Fibroblast of gingiva (primary cell): Measurements from ENCODE around the gene LRRC75A.
"Not testable (repeated sequence)": the region's sequence is repeated elsewhere in the genome, so short reads cannot be mapped to it uniquely, and the experiment has no call there.

ENCODE experiments used
- DNase-seq: peaks from one replicate; pipeline ENCODE4 v3.0.0-alpha.2; 2011; ENCODE audit warnings: low read depth

LRRC75A gene

DNA sequence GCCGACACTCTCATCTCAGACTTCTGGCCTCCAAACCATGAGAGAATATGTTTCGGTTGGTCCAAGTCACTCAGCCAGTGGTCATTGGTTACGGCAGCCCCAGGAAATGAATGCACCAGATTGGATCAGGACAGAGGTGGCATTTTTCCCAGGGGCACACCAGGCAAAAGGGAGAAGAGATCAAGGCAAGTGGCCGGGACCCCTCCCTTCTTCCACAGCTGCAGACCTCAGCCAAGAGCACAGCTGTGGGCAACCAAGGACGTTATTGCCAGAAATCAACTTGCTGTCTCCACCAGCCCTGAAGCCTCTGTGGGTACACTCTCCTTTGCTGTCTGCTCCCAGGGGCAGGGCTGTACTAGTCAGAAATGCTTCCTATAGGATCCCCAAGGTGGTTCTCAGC, 20.7 kb downstream of the LRRC75A start:
- DNase-seq: no peak

DNA sequence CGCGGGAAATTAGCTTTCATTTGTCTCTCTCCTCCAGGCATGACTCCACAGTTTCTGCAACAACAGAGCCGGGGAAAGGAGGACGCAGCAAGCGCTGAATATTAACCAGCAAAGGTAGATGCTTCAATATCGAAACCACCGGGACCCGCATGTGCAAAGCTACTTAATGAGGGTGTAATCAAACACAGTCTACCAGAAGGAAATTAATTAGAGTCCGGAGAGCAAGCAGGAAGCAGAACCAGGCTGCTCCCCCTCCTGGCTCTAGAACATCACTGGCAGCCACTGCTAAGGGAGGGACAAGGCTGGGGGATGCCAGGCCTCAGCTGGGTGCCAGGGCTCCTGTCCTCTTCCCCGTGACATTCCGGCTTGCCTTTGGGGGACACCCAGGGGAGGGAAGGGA, 21.7 kb downstream of the LRRC75A start:
- no peak for DNase-seq

GRCh38 chr17:16468428-16468992, 23.5 kb downstream of the LRRC75A start:
- no peak for DNase-seq

GRCh38 chr17:16467886-16468285, 24.1 kb downstream of the LRRC75A start:
- no peak for DNase-seq

DNA sequence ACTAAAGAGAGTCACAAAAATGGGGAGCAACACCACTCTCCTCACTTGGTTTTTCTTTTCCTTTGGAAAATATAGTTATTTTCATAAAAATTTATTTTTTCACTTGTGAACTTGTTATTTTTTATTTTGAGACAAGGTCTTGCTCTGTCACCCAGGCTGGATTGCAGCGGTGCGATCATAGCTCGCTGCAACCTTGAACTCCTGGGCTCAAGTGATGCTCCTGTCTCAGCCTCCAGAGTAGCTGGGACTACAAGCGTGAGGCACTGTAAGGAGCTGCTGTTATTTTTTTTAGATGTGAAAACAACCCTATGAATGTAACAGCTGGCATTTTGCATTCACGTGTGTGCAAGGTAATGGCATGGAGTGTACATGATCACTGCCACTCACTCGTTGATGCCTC, 24.9 kb downstream of the LRRC75A start:
- no peak for DNase-seq

GRCh38 chr17:16466407-16466806, 25.6 kb downstream of the LRRC75A start:
- DNase-seq: no peak

DNA sequence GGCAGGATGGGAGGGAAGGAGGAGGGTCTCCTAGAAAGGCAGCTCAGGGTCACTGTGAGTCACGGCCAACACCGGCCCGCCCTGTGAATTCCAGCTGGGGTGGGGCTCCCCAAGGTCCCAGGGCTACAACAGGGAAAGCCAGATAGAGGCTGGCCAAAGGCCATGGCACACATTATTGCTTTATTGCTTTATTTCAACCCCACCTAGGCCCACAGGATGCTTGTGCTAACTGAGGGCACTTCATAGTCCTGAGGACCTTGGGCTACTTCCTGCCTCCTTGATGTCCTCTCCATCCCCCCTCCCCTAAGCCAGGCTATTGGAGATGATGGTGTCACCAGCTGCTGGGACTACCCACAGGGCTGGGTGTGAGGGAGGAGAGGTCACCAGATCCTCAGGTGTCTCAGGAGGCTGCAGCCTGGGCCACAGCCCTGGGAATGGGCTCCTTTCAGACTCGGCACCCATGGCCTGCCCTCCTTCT, 26.1 kb downstream of the LRRC75A start:
- DNase-seq: no peak

DNA sequence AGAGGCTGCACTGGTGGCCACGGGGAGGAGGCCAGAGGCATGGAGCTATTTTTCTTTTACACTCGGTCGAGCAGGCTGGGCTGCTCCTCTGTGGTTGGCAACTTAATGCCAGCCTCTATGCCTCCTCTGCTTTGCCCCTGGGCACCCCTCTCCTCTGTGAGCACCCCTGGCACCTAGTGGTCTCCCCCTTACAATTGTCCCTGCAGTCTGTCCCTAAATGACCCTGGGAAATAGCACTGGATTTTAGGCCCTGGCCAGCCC, 27.0 kb downstream of the LRRC75A start:
- DNase-seq: no peak

GRCh38 chr17:16464303-16465051, 27.5 kb downstream of the LRRC75A start:
- no peak for DNase-seq

DNA sequence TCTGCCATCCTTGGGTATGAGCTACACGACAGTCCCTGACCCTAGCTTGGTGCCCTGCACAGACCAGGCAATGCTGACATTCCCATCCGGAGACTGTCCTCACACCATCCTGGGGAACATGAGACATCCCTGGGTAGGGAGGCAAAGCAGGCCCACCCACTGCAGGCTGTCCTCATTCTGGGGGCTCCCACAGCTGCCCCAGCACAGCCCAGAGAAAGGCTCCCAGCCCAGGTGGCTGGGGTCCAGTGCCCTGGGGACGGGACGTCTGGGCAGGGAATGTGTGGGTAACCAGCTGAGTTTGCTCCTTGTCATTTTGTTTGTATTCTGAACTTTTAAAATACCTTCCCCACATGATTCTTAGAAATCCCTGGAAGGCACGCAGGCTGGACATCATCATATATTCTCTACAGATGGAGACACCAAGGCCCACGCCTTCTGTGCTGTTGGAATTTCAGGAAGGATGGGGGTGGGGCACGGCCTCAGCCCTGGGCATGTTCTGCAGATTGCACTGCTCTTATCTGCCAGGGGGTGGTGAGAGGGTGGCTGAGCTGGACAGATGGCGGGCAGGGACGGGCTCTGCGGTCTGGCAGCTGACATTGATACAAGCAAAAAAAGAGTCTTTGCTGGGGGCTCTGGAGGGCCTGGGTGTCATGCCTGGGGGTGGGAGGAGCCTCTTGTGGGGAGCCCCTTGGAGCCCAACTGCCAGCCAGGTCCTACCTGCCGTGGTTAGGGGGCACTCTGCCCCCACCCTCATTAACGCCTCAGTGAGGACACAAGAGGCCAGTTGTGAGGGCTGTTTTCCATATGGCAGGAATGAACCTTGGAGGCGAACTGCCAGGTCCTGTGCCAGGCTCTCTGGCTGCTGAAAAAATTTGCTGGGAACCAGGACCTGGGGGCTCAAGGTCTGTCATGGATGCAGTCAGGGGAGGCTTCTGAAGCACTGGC, 28.4 kb downstream of the LRRC75A start:
- DNase-seq: peak; percentile 62

DNA sequence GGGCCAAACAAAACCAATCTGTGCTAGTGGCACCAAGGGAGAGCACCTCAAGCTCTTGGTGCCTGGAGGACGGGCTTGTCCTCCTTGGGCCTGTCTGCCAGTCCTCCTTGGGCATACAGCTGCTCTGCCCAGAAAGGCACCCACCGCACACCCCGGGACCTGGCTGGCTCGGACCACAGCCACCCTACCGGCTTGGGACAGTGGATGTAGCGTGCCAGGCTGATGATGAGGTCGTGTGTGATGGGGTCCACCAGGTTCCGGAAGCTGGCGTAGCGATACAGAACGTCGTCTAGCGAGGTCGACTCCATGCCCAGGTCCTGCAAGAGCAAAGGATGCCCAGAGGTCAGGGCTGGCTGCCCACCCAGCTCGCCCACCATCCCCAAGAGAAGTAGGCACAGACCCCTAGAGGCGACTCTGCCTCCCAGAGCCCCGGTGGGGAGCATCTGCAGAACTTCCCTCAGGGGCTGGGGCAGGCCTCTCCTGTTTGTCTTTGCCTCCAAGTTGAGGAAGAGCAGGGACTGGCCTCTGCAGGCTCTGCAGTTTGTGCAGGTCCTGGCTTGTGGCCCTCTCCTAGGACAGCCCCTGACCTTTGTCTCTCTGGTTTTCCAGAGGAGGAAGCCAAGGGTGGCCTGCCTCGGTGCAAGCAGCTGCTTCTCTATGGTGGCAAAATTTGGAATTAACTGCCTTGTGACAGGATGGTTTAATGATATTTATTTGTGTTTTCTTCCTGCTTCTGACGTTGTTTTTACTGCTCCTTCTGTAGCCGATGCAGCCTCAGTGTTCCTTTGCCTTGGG, 29.7 kb downstream of the LRRC75A start:
- no peak for DNase-seq

DNA sequence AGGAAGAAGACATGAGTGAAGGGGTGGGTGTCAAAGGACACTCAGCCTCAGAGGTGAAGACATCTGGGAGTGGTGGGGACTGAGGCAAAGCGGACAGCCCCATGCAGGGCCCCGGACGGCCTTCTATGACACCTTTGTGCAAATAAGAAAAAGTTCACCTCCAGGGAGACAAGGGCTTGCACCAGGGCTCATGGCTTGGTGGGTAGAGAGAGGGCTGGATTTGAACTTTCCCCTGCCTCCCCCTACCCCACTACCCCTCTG, 30.5 kb downstream of the LRRC75A start:
- DNase-seq: no peak

DNA sequence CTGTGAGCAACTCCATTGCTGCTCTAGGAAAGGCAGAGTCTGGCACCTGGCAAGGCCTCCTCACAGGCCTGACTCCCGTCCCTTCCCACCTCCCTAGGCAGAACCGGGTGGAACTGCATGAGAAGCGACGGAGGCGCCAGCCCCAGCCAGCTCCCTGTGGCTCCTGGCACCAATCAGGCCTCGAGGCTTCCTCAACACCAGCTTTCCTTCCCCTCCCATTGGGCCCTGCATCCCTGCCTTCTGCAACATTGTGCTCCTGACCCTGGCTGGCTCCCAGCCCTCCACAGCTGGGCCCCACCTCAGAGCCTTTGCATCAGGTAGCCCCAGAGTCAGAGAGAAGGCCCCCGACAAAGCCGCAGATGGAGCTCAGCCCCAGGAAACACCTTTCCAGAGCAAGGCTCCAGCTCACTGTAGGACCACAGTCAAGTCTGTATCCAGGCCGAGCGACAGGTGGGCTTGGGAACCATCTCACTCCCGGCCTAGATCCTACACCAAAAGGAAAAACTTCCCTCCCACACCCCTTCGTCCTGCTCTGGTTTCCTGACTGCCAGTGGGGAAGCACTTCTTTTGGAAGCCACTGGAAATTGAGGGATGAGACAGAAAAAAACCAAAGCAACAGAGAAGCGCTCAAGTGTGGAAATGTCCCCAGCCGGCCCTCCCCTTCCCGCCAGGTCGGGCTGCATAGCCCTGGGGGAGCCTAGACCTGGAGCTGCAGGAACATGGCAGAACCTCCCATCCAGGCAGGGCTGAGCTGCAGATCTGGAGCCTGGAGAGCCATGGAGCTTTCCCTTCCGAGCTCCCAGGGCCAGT, 31.0 kb downstream of the LRRC75A start:
- DNase-seq: no peak

DNA sequence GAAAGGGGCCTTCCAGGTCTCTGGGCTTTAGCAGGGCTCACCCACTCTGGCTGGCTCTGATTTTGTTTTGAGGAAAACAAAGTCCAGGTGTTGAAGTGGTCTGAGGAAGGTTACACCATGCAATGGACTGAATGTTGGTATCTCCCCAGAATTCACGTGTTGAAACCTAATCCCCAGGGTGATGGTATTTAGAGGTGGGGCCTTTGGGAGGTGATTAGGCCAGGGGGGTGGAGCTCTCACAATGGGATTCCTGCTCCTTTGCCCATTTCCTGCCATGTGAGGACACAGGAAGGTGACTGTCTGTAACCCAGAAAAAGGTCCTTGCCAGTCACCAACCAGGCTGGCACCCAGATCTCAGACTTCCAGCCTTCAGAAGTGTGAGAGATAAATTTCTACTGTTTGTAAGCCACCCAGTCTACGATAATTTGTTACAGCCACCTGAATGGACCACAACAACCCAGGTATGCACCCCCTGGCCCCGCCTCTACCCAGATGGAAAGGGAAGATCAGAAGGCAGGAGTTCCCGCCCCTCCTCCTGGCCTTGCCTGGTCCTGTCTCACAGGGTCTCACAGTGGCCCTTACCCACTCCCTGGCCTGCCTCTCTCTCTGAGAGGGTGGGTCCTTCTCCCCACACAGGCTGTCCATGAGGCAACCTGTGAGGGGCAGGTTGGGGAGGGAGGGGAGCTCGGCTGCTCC, 32.0 kb downstream of the LRRC75A start:
- DNase-seq: no peak

GRCh38 chr17:16459271-16459670, 32.7 kb downstream of the LRRC75A start:
- DNase-seq: no peak

GRCh38 chr17:16456742-16457316, 35.2 kb downstream of the LRRC75A start:
- DNase-seq: no peak

DNA sequence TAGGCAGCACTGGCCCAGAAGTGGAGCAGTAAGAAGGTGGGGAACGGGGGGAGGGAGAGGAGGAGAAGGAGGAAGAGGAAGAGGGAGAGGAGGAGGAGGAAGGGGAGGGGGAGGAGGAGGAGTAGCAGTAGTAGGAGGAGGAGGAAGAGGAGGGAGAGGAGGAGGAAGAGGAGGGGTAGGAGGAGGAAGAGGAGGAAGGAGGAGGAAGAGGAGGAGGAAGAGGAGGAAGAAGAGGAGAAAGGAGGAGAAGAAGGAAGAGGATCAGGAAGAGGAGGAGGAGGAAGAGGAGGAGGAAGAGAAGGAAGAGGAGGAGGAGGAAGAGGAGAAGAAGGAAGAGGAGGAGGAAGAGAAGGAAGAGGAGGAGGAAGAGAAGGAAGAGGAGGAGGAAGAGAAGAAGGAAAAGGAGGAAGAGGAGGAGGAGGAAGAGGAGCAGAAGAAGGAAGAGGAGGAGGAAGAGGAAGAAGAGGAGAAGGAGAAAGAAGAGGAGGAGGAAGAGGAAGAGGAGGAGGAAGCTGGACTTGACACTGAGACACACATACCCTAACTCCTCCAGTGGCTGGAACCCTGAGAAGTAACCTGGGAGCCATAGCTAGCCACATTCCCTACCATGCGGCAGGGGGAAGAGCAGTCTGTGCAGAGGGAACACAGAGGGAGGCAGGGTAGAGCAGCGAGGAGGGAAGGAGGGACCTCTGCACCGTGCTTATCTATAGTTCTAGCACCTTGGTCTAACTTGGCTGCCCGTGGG, 35.8 kb downstream of the LRRC75A start:
- DNase-seq: no peak

DNA sequence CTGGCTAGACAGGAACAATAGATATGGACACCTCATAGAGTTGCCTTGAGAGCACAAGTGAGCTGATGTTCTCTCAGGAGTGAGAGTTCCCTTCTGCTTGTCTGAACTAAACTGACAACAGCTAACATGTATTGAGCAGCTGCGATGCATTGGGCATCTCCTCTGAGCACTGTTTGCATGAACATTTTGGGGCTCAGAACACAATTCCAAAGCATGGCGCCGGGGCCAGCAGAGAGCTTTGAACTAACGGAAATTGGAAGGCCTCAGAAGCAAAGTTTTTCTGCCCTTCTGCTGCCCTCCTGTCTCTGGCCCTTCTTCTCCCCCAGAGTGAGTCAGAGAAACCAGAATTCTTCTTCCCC, 38.5 kb downstream of the LRRC75A start:
- DNase-seq: no peak

GRCh38 chr17:16452268-16452667, 39.7 kb downstream of the LRRC75A start:
- not testable (repeated sequence) for DNase-seq

DNA sequence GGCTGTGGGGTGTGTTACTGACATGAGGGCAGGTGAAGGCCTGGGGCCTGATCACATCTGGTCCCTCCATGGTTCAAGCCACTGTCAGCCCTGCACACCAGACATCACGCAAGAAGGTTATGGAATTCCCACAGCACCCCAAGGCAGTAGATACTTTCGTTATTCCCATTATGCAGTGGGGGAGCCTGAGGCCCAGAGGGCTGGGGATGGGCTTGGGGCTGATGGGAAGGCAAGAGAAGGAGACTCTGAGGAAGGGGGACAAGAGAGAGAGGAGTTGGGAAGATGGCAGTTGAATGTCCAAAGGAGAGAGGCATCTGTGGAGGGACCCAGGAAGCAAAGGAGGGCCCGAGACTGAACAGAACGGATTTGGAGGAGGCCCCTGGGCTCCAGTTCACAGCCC, 42.0 kb downstream of the LRRC75A start:
- no peak for DNase-seq
